ENCODE results near the gene TMEM108.

The TMEM108 gene

GRCh38 chr3:133117342-133117741 is 79.2 kb downstream of the TMEM108 start:
- no peak for DNase-seq (ENCODE audit: low spot score)

DNA sequence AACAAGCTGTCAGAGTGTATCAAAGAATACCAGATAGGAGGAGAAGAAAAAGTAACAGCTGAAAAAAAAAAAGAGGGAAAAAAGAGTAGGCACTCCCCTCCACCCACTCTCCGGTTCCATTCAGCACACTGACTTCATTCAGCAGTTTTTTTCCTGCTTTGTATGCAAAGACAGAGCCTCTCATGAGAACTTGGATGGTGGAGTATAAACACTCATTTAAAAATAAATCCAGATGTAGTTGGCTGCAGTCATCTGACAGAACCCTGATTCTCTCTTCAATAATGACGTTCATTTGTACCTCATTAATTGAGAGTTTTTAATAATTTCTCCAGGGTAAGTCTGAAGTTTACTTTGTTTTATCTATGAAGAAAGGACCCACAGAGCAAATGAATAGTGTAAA is 81.0 kb downstream of the TMEM108 start:
- no peak for DNase-seq (ENCODE audit: low spot score)

DNA sequence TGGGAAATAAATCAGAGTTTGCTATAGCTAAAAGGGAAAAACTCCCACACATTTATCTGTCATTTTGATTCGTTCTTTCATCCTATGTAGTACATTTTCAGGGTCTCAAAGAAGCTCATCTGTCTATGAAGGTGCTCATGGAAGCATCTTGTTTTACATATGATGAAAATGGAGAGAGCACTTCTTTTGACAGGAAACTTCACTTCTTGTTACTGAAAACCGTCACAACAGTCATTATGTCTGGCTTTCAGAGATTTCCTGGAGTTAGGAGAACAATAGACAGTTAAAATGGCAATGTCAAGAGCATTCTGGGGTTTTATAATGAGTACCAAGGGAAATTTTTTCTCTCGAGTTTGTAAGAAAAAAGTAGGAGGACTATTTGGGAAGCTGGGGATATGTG is 83.3 kb downstream of the TMEM108 start:
- no peak for DNase-seq (ENCODE audit: low spot score)

DNA sequence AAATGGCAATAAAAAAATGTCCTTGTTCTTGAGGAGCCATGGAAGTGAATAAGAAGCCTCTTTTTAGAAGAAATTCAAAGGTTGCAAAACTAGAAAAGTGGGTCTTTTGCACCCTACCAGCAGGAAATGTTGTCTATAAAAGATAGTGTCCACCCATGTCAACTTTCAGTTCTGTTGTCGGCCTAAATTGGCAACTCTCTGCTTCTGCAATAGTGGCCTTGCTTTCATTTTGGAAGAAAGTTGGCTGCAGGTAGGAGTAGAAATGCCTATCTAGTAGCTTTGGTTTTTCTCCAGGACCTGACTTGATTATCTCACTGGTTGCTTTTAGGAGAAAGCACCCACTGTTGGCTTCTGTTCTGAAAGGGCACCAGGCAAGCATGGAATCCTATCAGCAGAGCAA is 85.4 kb downstream of the TMEM108 start:
- no peak for DNase-seq (ENCODE audit: low spot score)

DNA sequence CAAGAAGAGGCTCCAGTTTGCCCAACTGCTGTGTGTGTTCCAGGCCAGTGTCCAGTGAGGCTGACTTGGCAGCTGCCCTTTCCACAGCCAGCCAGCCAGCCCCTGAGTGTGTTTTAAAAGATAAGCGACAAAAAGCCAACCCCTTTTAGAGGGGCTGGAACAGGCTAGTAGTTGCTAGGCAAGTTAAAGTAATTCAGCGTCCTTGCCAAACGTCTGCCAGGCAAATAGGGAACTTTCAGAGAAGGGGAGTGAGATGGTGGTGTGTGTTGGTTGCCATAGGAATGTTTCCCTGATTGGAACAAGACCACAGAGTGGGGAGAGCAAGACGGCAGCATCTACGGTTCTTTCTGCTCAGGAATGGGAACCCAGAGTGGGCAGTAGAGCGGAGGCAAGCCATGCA is 86.3 kb downstream of the TMEM108 start:
- DNase-seq (ENCODE audit: low spot score) = no peak

- no peak for DNase-seq (ENCODE audit: low spot score)
Observed at GRCh38 chr3:133125171-133125570, 87.0 kb downstream of the TMEM108 start.

GRCh38 chr3:133125802-133126201 is 87.6 kb downstream of the TMEM108 start:
- DNase-seq (ENCODE audit: low spot score) = no peak

DNA sequence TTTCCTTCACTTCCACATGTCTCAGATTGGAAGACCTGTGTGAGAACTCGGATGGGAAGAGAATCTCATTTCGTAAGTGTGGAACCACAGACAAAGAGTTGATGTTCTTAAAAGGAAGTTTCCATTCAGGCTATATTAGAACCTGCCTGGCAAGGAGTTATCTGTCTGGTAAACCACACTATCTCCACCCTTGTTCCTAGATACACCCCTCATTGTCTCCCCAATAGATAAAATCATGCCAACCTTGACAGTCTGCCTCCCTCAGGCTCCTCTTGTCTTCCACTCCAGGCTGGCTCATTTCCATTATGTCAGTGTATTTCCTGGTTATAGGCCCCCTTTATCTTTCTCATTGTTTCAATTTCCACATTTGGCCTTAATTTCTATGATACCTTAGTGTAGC is 89.2 kb downstream of the TMEM108 start:
- no peak for DNase-seq (ENCODE audit: low spot score)

DNA sequence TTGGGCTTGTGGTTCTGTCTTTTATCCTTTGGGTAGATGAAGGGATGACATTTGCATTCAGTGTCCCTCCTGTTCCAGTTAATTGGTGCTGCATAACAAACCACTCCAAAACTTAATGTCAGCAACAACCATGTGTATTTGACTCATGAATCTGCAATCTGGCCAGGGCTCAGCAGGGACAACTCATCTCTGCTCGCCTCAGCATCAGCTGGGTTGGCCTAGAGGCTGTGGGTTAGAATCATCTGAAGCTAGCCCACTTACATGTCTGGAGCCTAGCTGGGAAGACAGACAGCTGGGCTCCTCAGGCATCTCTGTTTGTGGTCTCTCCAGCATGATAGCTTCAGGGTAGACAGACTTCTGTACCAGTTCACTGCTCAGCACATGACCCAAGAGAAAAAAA is 92.0 kb downstream of the TMEM108 start:
- no peak for DNase-seq (ENCODE audit: low spot score)

DNA sequence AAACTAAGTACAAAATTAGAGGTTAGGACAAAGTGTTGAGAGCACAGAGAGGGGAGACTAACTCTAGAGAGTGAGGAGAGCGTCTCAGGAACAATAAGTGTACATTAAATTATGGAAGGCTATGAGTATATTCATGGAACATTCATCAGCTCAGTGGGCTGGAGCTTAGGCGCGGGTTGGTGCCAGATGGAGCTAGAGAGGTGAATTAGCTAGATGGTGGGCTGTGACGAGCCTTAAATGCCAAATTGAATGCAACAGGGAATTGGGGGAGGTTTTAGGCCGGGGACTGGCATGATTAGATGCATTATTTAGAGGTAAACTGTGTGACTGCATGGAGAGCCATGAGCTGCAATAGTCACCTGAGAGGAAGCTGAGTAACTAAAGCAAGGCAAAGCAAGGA is 97.1 kb downstream of the TMEM108 start:
- peak; percentile 74 for DNase-seq (ENCODE audit: low spot score)

DNA sequence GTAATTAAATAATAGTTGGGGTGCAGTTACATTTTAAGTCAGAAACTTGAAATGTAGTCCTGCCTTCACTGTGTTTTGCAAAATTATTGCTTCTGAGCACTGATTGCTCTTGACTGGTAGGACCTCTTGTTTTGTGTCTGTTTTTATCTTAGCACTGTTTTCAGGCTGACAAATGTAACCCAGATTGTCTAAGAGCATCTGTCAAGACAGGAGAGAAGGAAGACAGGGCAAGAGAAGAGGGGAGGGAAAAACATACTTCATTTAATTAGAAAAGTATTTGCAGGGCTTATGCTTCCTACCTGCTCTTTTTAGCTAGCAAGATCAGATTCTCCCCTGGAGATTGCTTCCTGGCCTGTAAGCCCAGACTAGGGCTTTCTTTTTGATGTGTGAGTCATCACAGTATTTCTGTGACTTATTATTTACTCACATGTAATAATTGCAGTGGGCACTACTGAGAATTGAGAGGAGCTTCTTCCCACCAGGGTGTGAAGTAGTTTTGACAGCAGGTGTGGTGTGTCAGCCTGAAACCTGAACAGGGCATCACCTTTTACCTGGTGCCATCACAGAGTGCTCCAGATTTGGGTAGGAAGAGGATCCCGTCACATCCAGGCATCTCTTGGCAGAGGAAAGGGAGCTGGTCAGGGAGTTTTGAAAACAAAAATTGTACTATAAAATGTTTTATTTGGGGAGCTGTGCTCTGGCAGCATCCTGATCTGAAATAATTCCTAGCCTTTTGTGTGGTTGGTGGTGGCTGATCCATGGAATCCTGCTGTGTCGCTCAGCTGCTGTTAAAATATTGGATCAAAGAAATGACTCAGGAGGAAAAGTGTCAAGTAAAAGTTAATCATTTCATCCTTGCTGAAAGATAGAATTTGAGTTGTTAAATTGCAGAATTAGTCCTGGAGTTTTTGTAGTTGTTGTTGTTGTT is 98.2 kb downstream of the TMEM108 start:
- no peak for DNase-seq (ENCODE audit: low spot score)

- no peak for DNase-seq (ENCODE audit: low spot score)
Observed at GRCh38 chr3:133137042-133137996, 99.1 kb downstream of the TMEM108 start.

DNA sequence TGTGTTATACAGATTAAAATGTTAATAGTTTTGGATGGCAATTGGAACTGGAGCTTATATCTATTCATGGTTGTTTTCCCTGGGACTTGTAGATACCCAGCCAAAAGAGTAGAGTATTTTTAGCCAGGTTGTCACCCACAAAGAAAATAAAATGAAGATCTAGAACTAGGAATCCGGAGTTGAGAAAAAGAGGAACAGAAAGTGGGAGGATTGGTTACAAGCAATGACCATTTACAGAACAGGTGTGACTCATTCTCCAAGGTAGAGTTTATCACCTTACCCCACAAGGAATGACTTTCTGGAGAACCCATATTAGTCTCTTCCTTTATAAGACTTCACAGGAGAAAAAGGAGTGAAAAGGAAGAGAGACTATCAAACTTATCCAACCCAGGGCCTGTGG is 99.8 kb downstream of the TMEM108 start:
- DNase-seq (ENCODE audit: low spot score) = no peak

DNA sequence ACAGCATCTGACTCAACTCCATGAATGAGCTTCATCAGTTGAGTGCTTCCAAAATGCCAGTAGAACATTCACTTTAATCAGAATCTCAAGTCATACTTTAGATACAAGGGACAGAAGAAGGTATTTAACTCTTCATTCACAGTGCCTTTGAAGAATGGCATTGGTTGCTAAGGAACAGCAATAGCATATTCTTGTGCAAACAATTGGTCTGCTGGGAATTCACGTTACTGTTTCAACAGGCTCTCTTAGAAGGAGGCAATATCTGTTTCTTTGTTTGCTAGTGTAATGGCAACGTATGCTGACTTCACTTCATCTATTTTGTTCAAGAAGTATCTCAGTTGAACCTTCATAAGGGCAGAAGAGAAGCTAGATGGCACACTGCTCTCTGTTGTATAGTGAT is 113.9 kb downstream of the TMEM108 start:
- DNase-seq (ENCODE audit: low spot score) = no peak

DNA sequence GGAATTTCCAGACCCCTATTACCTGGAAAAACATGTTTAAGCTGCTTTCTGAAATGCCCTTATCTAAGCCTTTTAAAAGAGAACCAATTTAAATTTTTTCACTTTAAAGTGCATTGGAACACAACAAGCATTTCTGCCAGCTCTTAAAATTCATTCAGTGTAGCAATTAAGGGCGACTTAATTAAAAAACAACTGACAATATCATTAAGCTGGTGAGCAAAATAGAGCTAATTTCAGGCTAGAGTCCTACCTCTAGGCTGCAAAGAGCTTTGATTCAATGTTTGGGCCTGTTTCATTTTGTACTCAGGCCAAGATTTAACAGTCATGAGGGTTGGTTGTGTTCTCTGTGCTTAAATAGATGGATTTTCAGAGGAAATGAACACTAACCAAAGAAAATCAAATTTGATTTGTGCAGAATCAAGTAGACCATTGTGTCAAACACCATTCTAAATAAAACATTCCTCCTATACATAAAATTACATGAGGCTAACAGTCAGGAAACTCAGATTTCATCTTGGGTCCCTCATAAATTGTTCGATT is 114.6 kb downstream of the TMEM108 start:
- DNase-seq (ENCODE audit: low spot score) = no peak

GRCh38 chr3:133153382-133153781 is 115.2 kb downstream of the TMEM108 start:
- no peak for DNase-seq (ENCODE audit: low spot score)

DNA sequence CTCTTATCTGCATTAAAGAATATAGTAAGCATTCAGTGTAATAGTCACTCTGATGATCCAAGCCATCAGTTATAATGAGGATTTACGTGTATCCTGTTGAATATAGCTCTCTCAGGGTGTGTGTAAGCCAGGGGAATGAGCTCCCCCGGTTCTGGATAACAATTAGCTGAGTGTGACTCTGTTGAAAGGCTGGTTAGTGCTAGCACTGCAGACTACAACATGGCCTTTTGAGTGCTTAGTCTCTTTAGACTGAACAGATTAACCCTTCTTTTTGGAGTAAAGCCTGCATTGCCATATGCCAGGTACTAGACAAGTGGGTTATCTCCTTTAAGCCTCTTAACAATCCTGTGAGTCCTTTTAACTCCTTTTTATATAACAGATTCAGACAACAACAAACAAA is 119.5 kb downstream of the TMEM108 start:
- peak; percentile 51 for DNase-seq (ENCODE audit: low spot score)

- DNase-seq (ENCODE audit: low spot score) = no peak
Observed at GRCh38 chr3:133158686-133159085, 120.5 kb downstream of the TMEM108 start.

GRCh38 chr3:133159498-133160475 is 121.6 kb downstream of the TMEM108 start:
- no peak for DNase-seq (ENCODE audit: low spot score)

GRCh38 chr3:133161656-133162055 is 123.5 kb downstream of the TMEM108 start:
- DNase-seq (ENCODE audit: low spot score) = no peak

DNA sequence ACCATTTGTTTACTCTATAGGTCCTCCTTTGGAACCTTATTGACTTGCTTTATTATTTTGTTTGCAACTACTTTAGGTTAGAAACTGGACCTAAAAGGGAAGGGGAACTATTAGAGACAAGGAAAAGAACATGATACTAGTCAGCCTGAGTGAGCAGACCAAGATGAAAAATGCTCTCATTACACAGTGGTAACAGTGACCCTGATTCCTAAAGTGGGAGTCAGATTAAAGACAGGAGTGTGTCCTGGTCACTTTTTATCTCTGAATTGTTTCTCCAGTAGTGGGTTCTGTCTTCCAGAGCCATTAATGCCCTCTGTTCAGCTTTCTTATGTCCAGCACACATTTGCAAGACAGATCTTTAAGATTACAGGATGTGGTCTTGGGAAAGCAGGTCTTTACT is 124.1 kb downstream of the TMEM108 start:
- DNase-seq (ENCODE audit: low spot score) = no peak
